Measurements from ENCODE around the gene EFCC1.
A peak's percentile ranks its signal among the peaks of the same experiment; 100 is the strongest.

GRCh38 chr3:129034642-129035041, 33.5 kb downstream of the EFCC1 start:
- TF ChIP-seq, protein P1, sequence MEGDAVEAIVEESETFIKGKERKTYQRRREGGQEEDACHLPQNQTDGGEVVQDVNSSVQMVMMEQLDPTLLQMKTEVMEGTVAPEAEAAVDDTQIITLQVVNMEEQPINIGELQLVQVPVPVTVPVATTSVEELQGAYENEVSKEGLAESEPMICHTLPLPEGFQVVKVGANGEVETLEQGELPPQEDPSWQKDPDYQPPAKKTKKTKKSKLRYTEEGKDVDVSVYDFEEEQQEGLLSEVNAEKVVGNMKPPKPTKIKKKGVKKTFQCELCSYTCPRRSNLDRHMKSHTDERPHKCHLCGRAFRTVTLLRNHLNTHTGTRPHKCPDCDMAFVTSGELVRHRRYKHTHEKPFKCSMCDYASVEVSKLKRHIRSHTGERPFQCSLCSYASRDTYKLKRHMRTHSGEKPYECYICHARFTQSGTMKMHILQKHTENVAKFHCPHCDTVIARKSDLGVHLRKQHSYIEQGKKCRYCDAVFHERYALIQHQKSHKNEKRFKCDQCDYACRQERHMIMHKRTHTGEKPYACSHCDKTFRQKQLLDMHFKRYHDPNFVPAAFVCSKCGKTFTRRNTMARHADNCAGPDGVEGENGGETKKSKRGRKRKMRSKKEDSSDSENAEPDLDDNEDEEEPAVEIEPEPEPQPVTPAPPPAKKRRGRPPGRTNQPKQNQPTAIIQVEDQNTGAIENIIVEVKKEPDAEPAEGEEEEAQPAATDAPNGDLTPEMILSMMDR (IDR thresholded peaks at IDR 0.05; ENCODE audit: control extremely low read depth in 1 of 3, insufficient read depth in 1 of 3, low read depth in 1 of 3, low read length in 3 of 3): no peak
- TF ChIP-seq, protein P2, sequence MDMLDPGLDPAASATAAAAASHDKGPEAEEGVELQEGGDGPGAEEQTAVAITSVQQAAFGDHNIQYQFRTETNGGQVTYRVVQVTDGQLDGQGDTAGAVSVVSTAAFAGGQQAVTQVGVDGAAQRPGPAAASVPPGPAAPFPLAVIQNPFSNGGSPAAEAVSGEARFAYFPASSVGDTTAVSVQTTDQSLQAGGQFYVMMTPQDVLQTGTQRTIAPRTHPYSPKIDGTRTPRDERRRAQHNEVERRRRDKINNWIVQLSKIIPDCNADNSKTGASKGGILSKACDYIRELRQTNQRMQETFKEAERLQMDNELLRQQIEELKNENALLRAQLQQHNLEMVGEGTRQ (IDR thresholded peaks at IDR 0.05; ENCODE audit: low read length): peak; percentile 75
- TF ChIP-seq TBP (IDR thresholded peaks at IDR 0.05; ENCODE audit: low read depth, low read length): no peak
- TF ChIP-seq POLR2AphosphoS5 (IDR thresholded peaks at IDR 0.05; ENCODE audit: low read depth, low read length): no peak
- no peak for TF ChIP-seq EGR1 (IDR thresholded peaks at IDR 0.05; ENCODE audit: borderline replicate concordance, low read depth, low read length)
- TF ChIP-seq EZH2 (IDR thresholded peaks at IDR 0.05; ENCODE audit: low read depth, low read length, severe bottlenecking): no peak
- no peak for TF ChIP-seq TAF1 (IDR thresholded peaks at IDR 0.05; ENCODE audit: low read depth, low read length)
- no peak for TF ChIP-seq MAX (IDR thresholded peaks at IDR 0.05)
- no peak for TF ChIP-seq NRF1 (IDR thresholded peaks at IDR 0.05; ENCODE audit: low read depth, low read length)
- no peak for TF ChIP-seq TEAD4 (IDR thresholded peaks at IDR 0.05; ENCODE audit: low read depth, low read length)
- no peak for TF ChIP-seq POLR2A (IDR thresholded peaks at IDR 0.05; ENCODE audit: control extremely low read depth in 1 of 2, low read depth in 2 of 2, low read length in 2 of 2)
- no peak for TF ChIP-seq KDM1A (IDR thresholded peaks at IDR 0.05; ENCODE audit: borderline replicate concordance, low read length)
- TF ChIP-seq RAD21 (IDR thresholded peaks at IDR 0.05 in 1 of 2, conservative IDR thresholded peaks at IDR 0.05 in 1 of 2; ENCODE audit: low read depth in 2 of 2, low read length in 2 of 2): no peak
- no peak for TF ChIP-seq JUN (IDR thresholded peaks at IDR 0.05; ENCODE audit: low read depth, low read length)
